Omental fat pad (tissue), 4 donors: Measurements from ENCODE around the gene DCC. TPM values are rescaled to one million over a fixed set of nuclear protein-coding genes. Genes with fewer than 3 reads are reported as not detected.

Source experiments
- ATAC-seq: fragments of 150-250 bp; one replicate; pipeline ENCODE4 v1.9.1; 2016; ENCODE audit warnings: mild to moderate bottlenecking, moderate library complexity; ENCODE audit not compliant: low FRiP score
- DNase-seq: peaks from one replicate; pipeline ENCODE4 v3.0.0-alpha.2; 2019; ENCODE audit warnings: low spot score
- CTCF ChIP-seq, 3 donors: fragments of 450-650 bp; IDR thresholded peaks; one replicate each; pipeline ENCODE4 v1.5.1; 2016 to 2017; ENCODE audit warnings: antibody characterized with exemption in 3 of 3, mild to moderate bottlenecking in 3 of 3, moderate library complexity in 2 of 3
- total RNA-seq, 4 donors: library from RNA; depleted of rRNA; stranded (reverse); fragments of >200 nt; gene quantifications; one replicate each; pipeline ENCODE4 v1.1.0, GENCODE V29; 2016

The DCC gene
- total RNA-seq, 4 donors from 2014 or later, result 0.12 to 0.63 TPM; not detected in 2

DNA sequence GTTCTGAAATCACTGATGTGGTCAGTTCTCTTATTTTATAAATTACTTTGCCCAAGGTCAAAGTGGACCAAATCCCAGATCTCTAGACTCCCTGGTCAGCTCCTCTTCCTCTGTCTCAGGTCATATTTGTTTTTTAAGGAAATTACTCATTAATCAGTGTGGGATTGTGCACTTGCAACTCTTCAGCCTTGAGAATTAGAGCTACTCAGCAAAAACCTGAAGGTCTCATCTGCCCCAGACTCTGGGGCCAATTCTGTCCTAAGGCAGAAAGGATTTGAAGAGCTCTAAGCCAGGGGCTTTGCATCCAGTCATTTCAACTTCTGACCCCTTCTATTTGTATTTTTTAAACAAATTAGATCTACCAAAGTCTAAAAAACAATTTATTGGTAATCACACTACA is 17.7 kb upstream of the DCC start:
- ATAC-seq, result no peak
- no peak for TF ChIP-seq CTCF (IDR thresholded peaks at IDR 0.05)
- no peak for DNase-seq

DNA sequence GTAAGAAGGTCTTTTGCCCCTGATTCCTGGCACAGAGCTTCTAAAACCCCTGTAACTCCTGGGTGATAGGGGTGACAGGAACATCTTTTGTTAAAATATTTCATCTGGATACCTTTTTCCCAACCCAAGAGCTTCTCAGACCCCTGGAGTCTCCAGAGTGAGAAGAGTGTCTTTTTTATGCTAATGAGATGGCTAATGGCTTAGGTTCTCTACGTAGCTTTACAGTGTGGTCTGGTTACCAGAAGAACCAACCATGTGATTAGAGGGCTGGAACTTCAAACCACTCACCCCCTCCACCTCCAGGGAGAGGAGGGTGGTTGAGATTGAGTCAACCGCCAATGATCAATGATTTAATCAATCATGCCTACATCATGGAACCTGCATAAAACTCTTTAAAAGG is 16.2 kb upstream of the DCC start:
- no peak for TF ChIP-seq CTCF (IDR thresholded peaks at IDR 0.05)
- DNase-seq (no peak), ATAC-seq (no peak)

- DNase-seq (no peak), ATAC-seq (no peak)
- TF ChIP-seq CTCF (IDR thresholded peaks at IDR 0.05), result no peak
Observed at GRCh38 chr18:52325997-52326396, 14.0 kb upstream of the DCC start.

GRCh38 chr18:52333860-52334259 is 6.1 kb upstream of the DCC start:
- DNase-seq (no peak), ATAC-seq (no peak)
- no peak for TF ChIP-seq CTCF (IDR thresholded peaks at IDR 0.05)

DNA sequence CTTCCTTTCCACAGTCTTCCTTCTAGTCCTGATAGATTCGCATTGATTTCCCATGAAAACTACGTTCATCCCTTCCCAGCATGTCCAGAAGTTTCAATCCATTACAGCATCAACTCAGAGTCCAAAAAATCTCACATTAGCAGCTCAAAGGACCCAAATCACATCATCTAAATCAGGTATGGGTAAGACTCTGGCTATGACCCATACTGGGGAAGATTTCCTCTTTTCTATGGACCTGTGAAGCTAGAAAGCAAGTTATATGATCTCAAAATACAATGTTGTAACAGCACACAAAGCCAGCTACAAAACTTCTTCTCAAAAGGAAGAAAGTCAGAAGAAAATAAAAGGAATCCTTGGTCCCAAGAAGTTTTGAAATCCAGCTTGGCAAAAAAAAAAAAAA is 5.7 kb upstream of the DCC start:
- DNase-seq (no peak), ATAC-seq (no peak)
- TF ChIP-seq CTCF (IDR thresholded peaks at IDR 0.05), result no peak

- TF ChIP-seq CTCF (IDR thresholded peaks at IDR 0.05), result no peak
- ATAC-seq (no peak), DNase-seq (no peak)
Observed at GRCh38 chr18:52334896-52335295, 5.1 kb upstream of the DCC start.

DNA sequence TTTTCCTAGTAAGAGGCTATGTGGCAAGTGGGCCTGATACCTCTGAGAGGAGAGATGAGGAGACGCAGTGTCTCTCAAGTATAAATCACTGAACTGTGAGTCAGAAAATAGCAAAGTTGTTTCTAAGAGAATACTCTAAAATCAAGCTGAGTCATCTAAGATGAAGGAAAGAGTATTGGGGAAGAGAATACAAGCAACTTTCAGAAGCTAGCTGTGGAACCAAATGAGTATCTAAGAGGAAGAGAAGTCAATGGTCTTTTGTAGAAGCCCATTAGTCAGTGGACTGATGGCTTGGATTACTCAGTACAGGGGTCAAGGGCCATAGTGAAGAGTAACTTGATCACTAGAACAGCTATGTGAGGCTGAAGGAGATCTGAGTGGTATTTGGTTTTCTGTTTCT is 2.7 kb upstream of the DCC start:
- no peak for TF ChIP-seq CTCF (IDR thresholded peaks at IDR 0.05)
- DNase-seq (no peak), ATAC-seq (no peak)
